ENCODE data around the gene JAKMIP3.

JAKMIP3 gene

GRCh38 chr10:132055616-132056015, 10.1 kb upstream of the JAKMIP3 start:
- H3K4me1 Mint-ChIP-seq: no peaks in the 10 kb centered on the region
- H3K27me3 Mint-ChIP-seq (ENCODE audit: low read depth): peaks cover 45% of the 10 kb centered on the region
- H3K9me3 Mint-ChIP-seq: peaks cover 18% of the 10 kb centered on the region
- no peak for TF ChIP-seq CTCF (IDR thresholded peaks at IDR 0.05; ENCODE audit: unreplicated experiment in 3 of 3)
- H3K27ac Mint-ChIP-seq: no peak overlapping the region
- no peak overlapping the region for H3K4me3 Mint-ChIP-seq
- H3K36me3 Mint-ChIP-seq (ENCODE audit: low read depth): peaks cover 5% of the 10 kb centered on the region

- Mint-ChIP-seq H3K9me3 (peaks cover 18% of the 10 kb centered on the region), H3K4me3 (no peak overlapping the region), H3K36me3 (ENCODE audit: low read depth) (peaks cover 5% of the 10 kb centered on the region), H3K4me1 (peaks cover under 1% of the 10 kb centered on the region), H3K27ac (no peak overlapping the region), H3K27me3 (ENCODE audit: low read depth) (peaks cover 55% of the 10 kb centered on the region)
- TF ChIP-seq CTCF (IDR thresholded peaks at IDR 0.05; ENCODE audit: unreplicated experiment in 3 of 3): no peak
These were observed 9.1 kb upstream of the JAKMIP3 start for GRCh38 chr10:132056663-132057062.

DNA sequence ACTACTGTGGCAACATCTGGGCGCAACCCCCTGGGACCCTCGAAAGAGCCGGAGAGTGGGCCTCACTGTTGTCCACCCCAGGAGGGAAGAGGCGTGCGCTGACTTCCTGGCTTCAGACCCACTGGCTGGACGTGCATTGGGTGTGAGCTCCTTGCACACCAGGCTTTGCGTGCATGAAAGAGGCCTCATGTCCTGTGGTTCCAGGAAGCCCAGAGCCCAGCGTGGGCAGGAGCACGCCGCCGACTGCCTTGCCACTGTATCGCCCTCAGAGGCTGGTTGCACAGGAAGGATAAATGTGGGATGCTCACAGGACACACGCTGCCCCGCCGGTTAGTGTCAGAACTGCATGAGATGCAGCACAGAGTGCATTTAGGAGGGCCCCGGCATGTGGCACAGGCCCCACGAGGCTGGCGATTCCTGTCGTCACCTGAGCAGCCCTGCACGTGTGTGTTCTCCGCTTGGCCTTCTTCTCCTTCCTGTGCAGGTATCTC, 8.5 kb upstream of the JAKMIP3 start:
- Mint-ChIP-seq H3K4me3 (no peak overlapping the region), H3K27me3 (ENCODE audit: low read depth) (peaks cover 58% of the 10 kb centered on the region), H3K27ac (no peak overlapping the region), H3K4me1 (peaks cover 6% of the 10 kb centered on the region), H3K9me3 (peaks cover 16% of the 10 kb centered on the region), H3K36me3 (ENCODE audit: low read depth) (peaks cover 2% of the 10 kb centered on the region)
- no peak for TF ChIP-seq CTCF (IDR thresholded peaks at IDR 0.05; ENCODE audit: unreplicated experiment in 3 of 3)

DNA sequence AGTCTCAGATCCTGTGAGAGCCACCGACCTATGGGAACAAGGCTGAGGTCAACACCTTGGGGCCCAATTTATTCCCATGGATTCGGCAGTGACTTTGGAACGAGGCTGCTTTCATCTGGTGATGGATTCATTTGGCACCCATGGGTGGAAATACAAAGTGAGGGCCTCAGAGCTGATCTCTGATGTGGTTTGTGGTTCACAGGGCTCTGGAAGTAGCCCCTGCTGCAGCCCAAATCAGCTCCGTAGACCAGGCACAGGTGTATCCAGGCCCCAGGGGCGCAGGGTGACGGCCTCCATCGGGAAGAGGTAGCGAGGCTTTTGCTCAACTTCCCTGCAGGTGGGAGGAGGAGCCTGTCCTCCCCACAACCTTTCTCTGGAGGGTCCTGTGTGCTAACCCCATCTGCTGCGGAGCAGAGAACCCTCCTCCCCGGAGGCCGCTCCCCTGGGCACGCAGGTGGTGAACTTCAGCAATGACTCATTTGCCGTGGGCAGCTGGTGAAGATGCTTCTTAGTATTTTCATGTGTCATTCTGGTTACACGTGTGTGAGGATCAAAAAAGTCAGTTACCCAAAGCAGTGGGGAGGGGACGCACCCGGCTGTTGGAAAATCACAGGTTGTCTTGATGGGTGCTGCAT, 7.5 kb upstream of the JAKMIP3 start:
- Mint-ChIP-seq H3K27me3 (ENCODE audit: low read depth) (peaks cover 56% of the 10 kb centered on the region), H3K4me3 (no peak overlapping the region), H3K4me1 (peaks cover 12% of the 10 kb centered on the region), H3K9me3 (peaks cover 7% of the 10 kb centered on the region), H3K36me3 (ENCODE audit: low read depth) (no peaks in the 10 kb centered on the region), H3K27ac (no peak overlapping the region)
- TF ChIP-seq CTCF (IDR thresholded peaks at IDR 0.05; ENCODE audit: unreplicated experiment in 3 of 3): no peak

- no peak for TF ChIP-seq CTCF (IDR thresholded peaks at IDR 0.05; ENCODE audit: unreplicated experiment in 3 of 3)
- H3K9me3 Mint-ChIP-seq: peaks cover 3% of the 10 kb centered on the region
- H3K36me3 Mint-ChIP-seq (ENCODE audit: low read depth): no peaks in the 10 kb centered on the region
- peaks cover 16% of the 10 kb centered on the region for H3K4me1 Mint-ChIP-seq
- peaks cover 50% of the 10 kb centered on the region for H3K27me3 Mint-ChIP-seq (ENCODE audit: low read depth)
- H3K4me3 Mint-ChIP-seq: no peak overlapping the region
- no peak overlapping the region for H3K27ac Mint-ChIP-seq
These were observed 6.7 kb upstream of the JAKMIP3 start for GRCh38 chr10:132058793-132059759.

Measured in nephron (organoid).